ENCODE data around the gene C10orf90.

Gene C10orf90

GRCh38 chr10:126609566-126609965 lies 60.9 kb downstream of the C10orf90 start:
- TF ChIP-seq CTCF (IDR thresholded peaks at IDR 0.05), result no peak
- no peak overlapping the region for H3K4me3 ChIP-seq (ENCODE audit: low read depth in 1 of 2, low read length in 1 of 2)
- H3K9me3 ChIP-seq, result no peaks in the 10 kb centered on the region
- no peaks in the 10 kb centered on the region for H3K4me1 ChIP-seq (ENCODE audit: control insufficient read depth in 1 of 2, insufficient read depth in 1 of 2, low read depth in 1 of 2, low read length in 1 of 2)
- H3K27me3 ChIP-seq, result no peaks in the 10 kb centered on the region
- no peak overlapping the region for H3K27ac ChIP-seq
- no peaks in the 10 kb centered on the region for H3K36me3 ChIP-seq

- no peaks in the 10 kb centered on the region for H3K9me3 ChIP-seq
- no peaks in the 10 kb centered on the region for H3K4me1 ChIP-seq (ENCODE audit: control insufficient read depth in 1 of 2, insufficient read depth in 1 of 2, low read depth in 1 of 2, low read length in 1 of 2)
- no peak for TF ChIP-seq CTCF (IDR thresholded peaks at IDR 0.05)
- H3K36me3 ChIP-seq, result no peaks in the 10 kb centered on the region
- H3K27ac ChIP-seq, result no peak overlapping the region
- no peaks in the 10 kb centered on the region for H3K27me3 ChIP-seq
- H3K4me3 ChIP-seq (ENCODE audit: low read depth in 1 of 2, low read length in 1 of 2), result no peak overlapping the region
Observed at GRCh38 chr10:126599949-126600682, 70.4 kb downstream of the C10orf90 start.

GRCh38 chr10:126598009-126598408 lies 72.5 kb downstream of the C10orf90 start:
- Histone ChIP-seq H3K27me3 (no peaks in the 10 kb centered on the region), H3K36me3 (no peaks in the 10 kb centered on the region), H3K4me1 (ENCODE audit: control insufficient read depth in 1 of 2, insufficient read depth in 1 of 2, low read depth in 1 of 2, low read length in 1 of 2) (no peaks in the 10 kb centered on the region)

GRCh38 chr10:126597211-126597610 lies 73.3 kb downstream of the C10orf90 start:
- Histone ChIP-seq H3K4me1 (ENCODE audit: control insufficient read depth in 1 of 2, insufficient read depth in 1 of 2, low read depth in 1 of 2, low read length in 1 of 2) (no peaks in the 10 kb centered on the region), H3K9me3 (no peaks in the 10 kb centered on the region)
- TF ChIP-seq CTCF (IDR thresholded peaks at IDR 0.05), result no peak

More at GRCh38 chr10:126598009-126598408, 72.5 kb downstream of the C10orf90 start:
- Histone ChIP-seq H3K9me3 (no peaks in the 10 kb centered on the region), H3K4me3 (ENCODE audit: low read depth in 1 of 2, low read length in 1 of 2) (no peak overlapping the region), H3K27ac (no peak overlapping the region)
- TF ChIP-seq CTCF (IDR thresholded peaks at IDR 0.05), result no peak

GRCh38 chr10:126596472-126597016 lies 73.9 kb downstream of the C10orf90 start:
- no peak for TF ChIP-seq CTCF (IDR thresholded peaks at IDR 0.05)
- no peaks in the 10 kb centered on the region for H3K9me3 ChIP-seq
- H3K36me3 ChIP-seq, result no peaks in the 10 kb centered on the region
- H3K27ac ChIP-seq, result no peak overlapping the region
- no peaks in the 10 kb centered on the region for H3K27me3 ChIP-seq
- H3K4me3 ChIP-seq (ENCODE audit: low read depth in 1 of 2, low read length in 1 of 2), result no peak overlapping the region
- H3K4me1 ChIP-seq (ENCODE audit: control insufficient read depth in 1 of 2, insufficient read depth in 1 of 2, low read depth in 1 of 2, low read length in 1 of 2), result no peaks in the 10 kb centered on the region

More at GRCh38 chr10:126597211-126597610, 73.3 kb downstream of the C10orf90 start:
- Histone ChIP-seq H3K4me3 (ENCODE audit: low read depth in 1 of 2, low read length in 1 of 2) (no peak overlapping the region), H3K27me3 (no peaks in the 10 kb centered on the region), H3K27ac (no peak overlapping the region), H3K36me3 (no peaks in the 10 kb centered on the region)

Measured in neutrophil (primary cell).